ENCODE measurements around the gene GRB10. TPM values are rescaled to one million over a fixed set of nuclear protein-coding genes. Genes with fewer than 3 reads are reported as not detected.

GRB10 gene
- total RNA-seq, 1 experiment from 2014 or later = 92.9 TPM

- DNase-seq = no peak
- Histone ChIP-seq H3K4me3 (ENCODE audit: insufficient read depth, low read depth, low read length) (no peak overlapping the region), H3K27me3 (ENCODE audit: control insufficient read depth, insufficient read depth, low read length) (no peaks in the 10 kb centered on the region), H3K36me3 (replicated peaks; ENCODE audit: control insufficient read depth, insufficient read depth, low read length) (no peaks in the 10 kb centered on the region)
Measured at GRCh38 chr7:50812841-50813475, 30.3 kb upstream of the GRB10 start.

- Histone ChIP-seq H3K4me3 (ENCODE audit: insufficient read depth, low read depth, low read length) (no peak overlapping the region), H3K27me3 (ENCODE audit: control insufficient read depth, insufficient read depth, low read length) (no peaks in the 10 kb centered on the region), H3K36me3 (replicated peaks; ENCODE audit: control insufficient read depth, insufficient read depth, low read length) (no peaks in the 10 kb centered on the region)
- no peak for DNase-seq
Measured at GRCh38 chr7:50812094-50812493, 29.4 kb upstream of the GRB10 start.

GRCh38 chr7:50808282-50808888 lies 25.7 kb upstream of the GRB10 start:
- peak; percentile 18 for DNase-seq
- no peak overlapping the region for H3K4me3 ChIP-seq (ENCODE audit: insufficient read depth, low read depth, low read length)
- no peaks in the 10 kb centered on the region for H3K27me3 ChIP-seq (ENCODE audit: control insufficient read depth, insufficient read depth, low read length)
- H3K36me3 ChIP-seq (replicated peaks; ENCODE audit: control insufficient read depth, insufficient read depth, low read length) = no peaks in the 10 kb centered on the region

GRCh38 chr7:50807026-50807730 lies 24.5 kb upstream of the GRB10 start:
- no peaks in the 10 kb centered on the region for H3K36me3 ChIP-seq (replicated peaks; ENCODE audit: control insufficient read depth, insufficient read depth, low read length)
- H3K4me3 ChIP-seq (ENCODE audit: insufficient read depth, low read depth, low read length) = no peak overlapping the region
- H3K27me3 ChIP-seq (ENCODE audit: control insufficient read depth, insufficient read depth, low read length) = no peaks in the 10 kb centered on the region
- peak; percentile 36 for DNase-seq

GRCh38 chr7:50806143-50806542 lies 23.4 kb upstream of the GRB10 start:
- no peak overlapping the region for H3K4me3 ChIP-seq (ENCODE audit: insufficient read depth, low read depth, low read length)
- no peaks in the 10 kb centered on the region for H3K36me3 ChIP-seq (replicated peaks; ENCODE audit: control insufficient read depth, insufficient read depth, low read length)
- no peaks in the 10 kb centered on the region for H3K27me3 ChIP-seq (ENCODE audit: control insufficient read depth, insufficient read depth, low read length)
- peak; percentile 7 for DNase-seq

GRCh38 chr7:50805447-50806125 lies 22.9 kb upstream of the GRB10 start:
- Histone ChIP-seq H3K36me3 (replicated peaks; ENCODE audit: control insufficient read depth, insufficient read depth, low read length) (no peaks in the 10 kb centered on the region), H3K4me3 (ENCODE audit: insufficient read depth, low read depth, low read length) (no peak overlapping the region), H3K27me3 (ENCODE audit: control insufficient read depth, insufficient read depth, low read length) (no peaks in the 10 kb centered on the region)
- DNase-seq = no peak

- no peak overlapping the region for H3K4me3 ChIP-seq (ENCODE audit: insufficient read depth, low read depth, low read length)
- DNase-seq = peak; percentile 48
- no peaks in the 10 kb centered on the region for H3K36me3 ChIP-seq (replicated peaks; ENCODE audit: control insufficient read depth, insufficient read depth, low read length)
- H3K27me3 ChIP-seq (ENCODE audit: control insufficient read depth, insufficient read depth, low read length) = no peaks in the 10 kb centered on the region
Measured at GRCh38 chr7:50803359-50804337, 21.0 kb upstream of the GRB10 start.

GRCh38 chr7:50801907-50802306 lies 19.2 kb upstream of the GRB10 start:
- no peaks in the 10 kb centered on the region for H3K36me3 ChIP-seq (replicated peaks; ENCODE audit: control insufficient read depth, insufficient read depth, low read length)
- peak; percentile 27 for DNase-seq

GRCh38 chr7:50799873-50800272 lies 17.2 kb upstream of the GRB10 start:
- Histone ChIP-seq H3K36me3 (replicated peaks; ENCODE audit: control insufficient read depth, insufficient read depth, low read length) (no peaks in the 10 kb centered on the region), H3K27me3 (ENCODE audit: control insufficient read depth, insufficient read depth, low read length) (peaks cover 6% of the 10 kb centered on the region; the same call in 1 of the 2 replicates), H3K4me3 (ENCODE audit: insufficient read depth, low read depth, low read length) (no peak overlapping the region)
- DNase-seq = peak; percentile 6

More at GRCh38 chr7:50801907-50802306, 19.2 kb upstream of the GRB10 start:
- Histone ChIP-seq H3K27me3 (ENCODE audit: control insufficient read depth, insufficient read depth, low read length) (no peaks in the 10 kb centered on the region), H3K4me3 (ENCODE audit: insufficient read depth, low read depth, low read length) (no peak overlapping the region)

GRCh38 chr7:50798126-50798525 lies 15.4 kb upstream of the GRB10 start:
- H3K4me3 ChIP-seq (ENCODE audit: insufficient read depth, low read depth, low read length) = no peak overlapping the region
- H3K36me3 ChIP-seq (replicated peaks; ENCODE audit: control insufficient read depth, insufficient read depth, low read length) = no peaks in the 10 kb centered on the region
- peaks cover 19% of the 10 kb centered on the region for H3K27me3 ChIP-seq (ENCODE audit: control insufficient read depth, insufficient read depth, low read length)
- no peak for DNase-seq

GRCh38 chr7:50795831-50796230 lies 13.1 kb upstream of the GRB10 start:
- Histone ChIP-seq H3K36me3 (replicated peaks; ENCODE audit: control insufficient read depth, insufficient read depth, low read length) (no peaks in the 10 kb centered on the region), H3K4me3 (ENCODE audit: insufficient read depth, low read depth, low read length) (no peak overlapping the region), H3K27me3 (ENCODE audit: control insufficient read depth, insufficient read depth, low read length) (peaks cover 19% of the 10 kb centered on the region)
- peak; percentile 22 for DNase-seq

- no peaks in the 10 kb centered on the region for H3K36me3 ChIP-seq (replicated peaks; ENCODE audit: control insufficient read depth, insufficient read depth, low read length)
- no peak overlapping the region for H3K4me3 ChIP-seq (ENCODE audit: insufficient read depth, low read depth, low read length)
- peaks cover 19% of the 10 kb centered on the region for H3K27me3 ChIP-seq (ENCODE audit: control insufficient read depth, insufficient read depth, low read length)
- peak; percentile 26 for DNase-seq
Measured at GRCh38 chr7:50795253-50795652, 12.6 kb upstream of the GRB10 start.

- peaks cover 19% of the 10 kb centered on the region for H3K27me3 ChIP-seq (ENCODE audit: control insufficient read depth, insufficient read depth, low read length)
- H3K36me3 ChIP-seq (replicated peaks; ENCODE audit: control insufficient read depth, insufficient read depth, low read length) = no peaks in the 10 kb centered on the region
- peak overlapping the region; percentile 52 for H3K4me3 ChIP-seq (ENCODE audit: insufficient read depth, low read depth, low read length)
- DNase-seq = peak; percentile 22
Measured at GRCh38 chr7:50793947-50794570, 11.4 kb upstream of the GRB10 start.
